GM10266 (cell line): ENCODE data around the gene CAV2.

ENCODE experiments used
- DNase-seq: peaks from one replicate; pipeline ENCODE4 v3.0.0; 2012; ENCODE audit errors: extremely low spot score
- CTCF ChIP-seq: IDR thresholded peaks from 2 replicates; pipeline ENCODE4 v1.5.1; 2012; ENCODE audit warnings: mild to moderate bottlenecking, low read depth; ENCODE audit not compliant: control insufficient read depth, insufficient read depth; ENCODE audit errors: missing control alignments

CAV2 gene

GRCh38 chr7:116503835-116504234 lies 4.3 kb downstream of the CAV2 start:
- TF ChIP-seq CTCF, result no peak
- no peak for DNase-seq

GRCh38 chr7:116505278-116505677 lies 5.7 kb downstream of the CAV2 start:
- TF ChIP-seq CTCF, result no peak
- DNase-seq, result no peak

DNA sequence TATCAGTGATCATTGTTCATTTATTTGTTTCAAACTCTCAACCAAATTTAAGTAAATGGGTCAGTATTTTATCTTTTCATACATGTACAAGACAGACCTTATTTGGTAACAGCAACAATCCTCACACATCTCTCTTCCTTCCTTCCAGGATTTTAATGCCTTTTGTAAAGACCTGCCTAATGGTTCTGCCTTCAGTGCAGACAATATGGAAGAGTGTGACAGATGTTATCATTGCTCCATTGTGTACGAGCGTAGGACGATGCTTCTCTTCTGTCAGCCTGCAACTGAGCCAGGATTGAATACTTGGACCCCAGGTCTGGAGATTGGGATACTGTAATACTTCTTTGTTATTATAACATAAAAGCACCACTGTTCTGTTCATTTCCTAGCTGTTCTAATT lies 6.3 kb downstream of the CAV2 start:
- DNase-seq, result no peak
- no peak for TF ChIP-seq CTCF

GRCh38 chr7:116509982-116510579 lies 10.5 kb downstream of the CAV2 start:
- no peak for DNase-seq
- no peak for TF ChIP-seq CTCF

DNA sequence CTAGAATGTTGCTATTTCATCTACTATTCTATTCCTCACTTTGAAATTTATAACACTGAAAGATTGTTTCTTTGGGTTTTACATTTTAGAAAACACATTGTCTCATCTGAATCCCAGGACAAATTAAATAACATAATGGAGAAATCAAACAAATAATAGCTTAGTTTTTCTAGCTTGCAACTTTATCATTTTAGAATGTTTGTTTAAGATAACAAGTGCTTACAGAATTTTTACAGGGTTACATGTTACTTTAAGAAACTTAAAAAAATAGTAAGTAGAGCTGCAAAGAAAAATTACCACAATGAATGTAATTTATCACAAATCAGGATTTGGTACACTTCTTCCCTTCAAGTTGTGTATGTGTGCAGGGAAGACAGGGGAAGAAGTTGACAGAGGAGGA lies 11.3 kb downstream of the CAV2 start:
- no peak for DNase-seq

GRCh38 chr7:116511552-116512519 lies 12.3 kb downstream of the CAV2 start:
- DNase-seq, result no peak
- no peak for TF ChIP-seq CTCF

More for the DNA sequence above, 11.3 kb downstream of the CAV2 start:
- no peak for TF ChIP-seq CTCF
